ENCODE data around the gene SPAG7. TPM values are rescaled to one million over a fixed set of nuclear protein-coding genes. Genes with fewer than 3 reads are reported as not detected.

Gene SPAG7
- total RNA-seq, 1 donor from 2014 or later: 158 TPM

- peak overlapping the region; percentile 90 for H3K4me3 ChIP-seq
- no peak for TF ChIP-seq CTCF (IDR thresholded peaks at IDR 0.05; ENCODE audit: borderline replicate concordance)
- intact Hi-C loops (cut with micrococcal nuclease): no loop called here
Measured at GRCh38 chr17:4986403-4986802, 18.8 kb upstream of the SPAG7 start.

DNA sequence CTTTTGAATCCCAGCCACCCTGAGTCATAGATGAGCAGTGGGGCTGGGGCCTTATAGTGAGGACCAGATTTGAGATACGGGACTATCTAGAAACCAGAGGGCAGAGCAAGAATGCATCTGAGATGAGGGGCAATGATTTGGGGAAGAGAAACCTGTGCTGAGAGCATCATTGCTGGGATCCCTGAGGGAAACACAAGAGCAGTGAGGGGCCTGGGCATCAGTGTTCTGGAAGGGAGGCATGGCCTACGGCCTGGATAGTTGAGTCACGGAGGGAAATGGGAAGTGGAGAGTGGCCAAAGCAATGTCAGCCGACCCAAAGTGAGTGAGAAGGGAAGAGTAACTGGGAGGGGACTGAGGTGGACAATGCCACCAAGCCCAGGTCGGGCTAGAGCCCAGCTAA lies 14.7 kb upstream of the SPAG7 start:
- Histone ChIP-seq H3K9me3 (replicated peaks) (no peaks in the 10 kb centered on the region), H3K36me3 (peaks cover 61% of the 10 kb centered on the region), H3K4me1 (peaks cover 22% of the 10 kb centered on the region), H3K4me3 (no peak overlapping the region), H3K27ac (replicated peaks) (no peak overlapping the region), H3K27me3 (ENCODE audit: low read depth) (no peaks in the 10 kb centered on the region)
- no peak for TF ChIP-seq CTCF (IDR thresholded peaks at IDR 0.05; ENCODE audit: borderline replicate concordance)
- intact Hi-C loops (cut with micrococcal nuclease): no loop called here
- no peak for DNase-seq

More at GRCh38 chr17:4986403-4986802, 18.8 kb upstream of the SPAG7 start:
- H3K4me1 ChIP-seq: peaks cover 39% of the 10 kb centered on the region
- H3K27ac ChIP-seq (replicated peaks): peak overlapping the region; percentile 95
- H3K9me3 ChIP-seq (replicated peaks): no peaks in the 10 kb centered on the region
- no peaks in the 10 kb centered on the region for H3K27me3 ChIP-seq (ENCODE audit: low read depth)
- peaks cover 25% of the 10 kb centered on the region for H3K36me3 ChIP-seq
- DNase-seq: no peak

DNA sequence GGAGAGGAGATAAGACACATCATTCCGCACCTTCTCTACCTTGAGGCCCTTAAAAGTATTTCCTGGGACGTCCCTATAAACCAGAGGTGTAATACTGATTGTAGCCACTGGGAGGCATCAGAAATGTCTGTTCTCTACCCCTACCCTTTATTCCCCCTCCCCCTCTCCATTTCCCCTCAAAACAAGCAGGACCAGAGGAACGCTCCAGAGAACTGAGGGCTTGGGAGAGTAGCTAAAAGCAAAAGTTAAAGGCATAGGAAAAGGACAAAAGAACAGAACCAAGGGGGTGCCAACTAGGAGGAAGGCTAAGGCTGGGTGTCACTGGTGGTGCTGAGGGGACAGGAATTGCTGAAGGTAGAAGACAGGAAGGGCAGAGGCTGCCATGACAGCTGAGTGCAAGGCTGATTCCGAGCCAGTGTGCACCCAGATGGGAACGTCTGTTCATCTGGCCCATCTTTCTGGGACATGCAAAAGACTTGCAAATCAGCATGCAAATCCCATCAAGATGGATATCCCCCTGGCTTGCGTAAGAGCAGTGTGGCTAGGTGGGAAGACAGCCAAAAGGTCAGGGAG lies 13.1 kb upstream of the SPAG7 start:
- no peak overlapping the region for H3K27ac ChIP-seq (replicated peaks)
- peak; percentile 80 for TF ChIP-seq CTCF (IDR thresholded peaks at IDR 0.05; ENCODE audit: borderline replicate concordance)
- H3K4me1 ChIP-seq: peaks cover 10% of the 10 kb centered on the region
- DNase-seq: no peak
- peaks cover 76% of the 10 kb centered on the region for H3K36me3 ChIP-seq
- intact Hi-C loops (cut with micrococcal nuclease): no loop called here
- no peak overlapping the region for H3K4me3 ChIP-seq
- H3K27me3 ChIP-seq (ENCODE audit: low read depth): no peaks in the 10 kb centered on the region
- no peaks in the 10 kb centered on the region for H3K9me3 ChIP-seq (replicated peaks)

- no peaks in the 10 kb centered on the region for H3K27me3 ChIP-seq (ENCODE audit: low read depth)
- H3K4me1 ChIP-seq: peaks cover 28% of the 10 kb centered on the region
- no peak for DNase-seq
- H3K9me3 ChIP-seq (replicated peaks): no peaks in the 10 kb centered on the region
- intact Hi-C loops (cut with micrococcal nuclease): no loop called here
- H3K4me3 ChIP-seq: no peak overlapping the region
- no peak for TF ChIP-seq CTCF (IDR thresholded peaks at IDR 0.05; ENCODE audit: borderline replicate concordance)
- H3K36me3 ChIP-seq: peaks cover 72% of the 10 kb centered on the region
- H3K27ac ChIP-seq (replicated peaks): no peak overlapping the region
Measured at GRCh38 chr17:4978726-4979125, 11.1 kb upstream of the SPAG7 start.

- H3K4me1 ChIP-seq: peaks cover 54% of the 10 kb centered on the region
- no peaks in the 10 kb centered on the region for H3K9me3 ChIP-seq (replicated peaks)
- H3K36me3 ChIP-seq: peaks cover 65% of the 10 kb centered on the region
- TF ChIP-seq CTCF (IDR thresholded peaks at IDR 0.05; ENCODE audit: borderline replicate concordance): no peak
- H3K4me3 ChIP-seq: peak overlapping the region; percentile 34
- intact Hi-C loops (cut with micrococcal nuclease): no loop called here
- peak overlapping the region; percentile 80 for H3K27ac ChIP-seq (replicated peaks)
- DNase-seq: peak; percentile 54
- H3K27me3 ChIP-seq (ENCODE audit: low read depth): no peaks in the 10 kb centered on the region
Measured at GRCh38 chr17:4974115-4974670, 6.6 kb upstream of the SPAG7 start.

Data from left ventricle myocardium inferior (tissue), 1 donor.